ENCODE measurements around the gene LAMA1. TPM values are rescaled to one million over a fixed set of nuclear protein-coding genes. Genes with fewer than 3 reads are reported as not detected.
A peak's percentile ranks its signal among the peaks of the same experiment; 100 is the strongest.

The LAMA1 gene
- total RNA-seq, 1 experiment from 2014 or later = 129 TPM

- no peak for DNase-seq
- Mint-ChIP-seq H3K27ac (ENCODE audit: unreplicated experiment) (peak overlapping the region; percentile 53), H3K9me3 (ENCODE audit: unreplicated experiment) (no peaks in the 10 kb centered on the region), H3K27me3 (ENCODE audit: insufficient read depth, unreplicated experiment) (no peaks in the 10 kb centered on the region), H3K4me1 (ENCODE audit: low read depth, unreplicated experiment) (peaks cover 12% of the 10 kb centered on the region), H3K36me3 (ENCODE audit: insufficient read depth, unreplicated experiment) (no peaks in the 10 kb centered on the region), H3K4me3 (ENCODE audit: unreplicated experiment) (no peak overlapping the region)
- POLR2A ChIA-PET = interaction anchor here (0.7 kb wide), 1 partner anchor 793 kb away, joined by 5 read pairs; no protein-coding TSS in a partner anchor
- H3K4me3 ChIP-seq (ENCODE audit: low read depth, low read length) = no peak overlapping the region
- no peaks in the 10 kb centered on the region for H3K36me3 ChIP-seq (ENCODE audit: control insufficient read depth, insufficient read depth, low read length)
- peaks cover 30% of the 10 kb centered on the region for H3K4me1 ChIP-seq
- no peaks in the 10 kb centered on the region for H3K9me3 ChIP-seq
- no peak for TF ChIP-seq CTCF (IDR thresholded peaks at IDR 0.05; ENCODE audit: insufficient read depth in 1 of 2, low read depth in 1 of 2, low read length in 1 of 2, severe bottlenecking in 1 of 2, unreplicated experiment in 1 of 2)
- CTCF ChIA-PET = interaction anchor here (1.0 kb wide), 1 partner anchor 121 kb away, joined by 3 read pairs; no protein-coding TSS in a partner anchor
- no peaks in the 10 kb centered on the region for H3K27me3 ChIP-seq (replicated peaks; ENCODE audit: control insufficient read depth, insufficient read depth, low read length)
- BruUV-seq (replicated peaks) = no TSS peak
- intact Hi-C loops (cut with micrococcal nuclease; ENCODE audit: unreplicated experiment) = no loop called here
Measured at GRCh38 chr18:7056026-7056425, 61.6 kb downstream of the LAMA1 start.

GRCh38 chr18:7049951-7050350 lies 67.6 kb downstream of the LAMA1 start:
- intact Hi-C loops (cut with micrococcal nuclease; ENCODE audit: unreplicated experiment) = no loop called here
- no peak for TF ChIP-seq CTCF (IDR thresholded peaks at IDR 0.05; ENCODE audit: insufficient read depth in 1 of 2, low read depth in 1 of 2, low read length in 1 of 2, severe bottlenecking in 1 of 2, unreplicated experiment in 1 of 2)
- Histone ChIP-seq H3K4me3 (ENCODE audit: low read depth, low read length) (no peak overlapping the region), H3K4me1 (no peaks in the 10 kb centered on the region), H3K27me3 (replicated peaks; ENCODE audit: control insufficient read depth, insufficient read depth, low read length) (no peaks in the 10 kb centered on the region), H3K36me3 (ENCODE audit: control insufficient read depth, insufficient read depth, low read length) (no peaks in the 10 kb centered on the region), H3K9me3 (no peaks in the 10 kb centered on the region)
- H3K27me3 Mint-ChIP-seq (ENCODE audit: insufficient read depth, unreplicated experiment) = no peaks in the 10 kb centered on the region
- H3K27ac Mint-ChIP-seq (ENCODE audit: unreplicated experiment) = no peak overlapping the region
- H3K4me1 Mint-ChIP-seq (ENCODE audit: low read depth, unreplicated experiment) = peaks cover 5% of the 10 kb centered on the region
- BruUV-seq (replicated peaks) = no TSS peak
- H3K9me3 Mint-ChIP-seq (ENCODE audit: unreplicated experiment) = no peaks in the 10 kb centered on the region
- no peaks in the 10 kb centered on the region for H3K36me3 Mint-ChIP-seq (ENCODE audit: insufficient read depth, unreplicated experiment)
- ChIA-PET CTCF (interaction anchor here (0.5 kb wide), 1 partner anchor 127 kb away, joined by 3 read pairs; no protein-coding TSS in a partner anchor), POLR2A (no interaction called here)
- H3K4me3 Mint-ChIP-seq (ENCODE audit: unreplicated experiment) = no peak overlapping the region
- no peak for DNase-seq

DNA sequence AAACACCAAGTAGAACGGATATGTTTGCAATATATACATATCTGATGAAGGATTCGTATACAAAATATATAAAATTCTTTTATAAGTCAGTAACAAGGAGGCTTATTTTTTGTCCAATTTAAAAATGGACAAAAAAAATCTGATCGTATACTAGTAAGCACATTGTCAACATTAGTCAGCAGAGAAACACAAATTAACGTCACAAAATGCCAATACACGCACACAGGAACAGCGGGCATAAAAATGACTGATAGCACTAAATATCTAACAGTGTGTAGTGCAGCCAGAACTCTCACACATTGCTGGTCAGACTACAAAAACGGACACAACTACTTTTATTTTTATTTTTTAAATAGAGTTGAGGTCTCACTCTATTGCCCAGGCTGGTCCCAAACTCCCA lies 69.5 kb downstream of the LAMA1 start:
- POLR2A ChIA-PET = no interaction called here
- Mint-ChIP-seq H3K9me3 (ENCODE audit: unreplicated experiment) (no peaks in the 10 kb centered on the region), H3K27me3 (ENCODE audit: insufficient read depth, unreplicated experiment) (no peaks in the 10 kb centered on the region), H3K36me3 (ENCODE audit: insufficient read depth, unreplicated experiment) (no peaks in the 10 kb centered on the region), H3K27ac (ENCODE audit: unreplicated experiment) (no peak overlapping the region), H3K4me1 (ENCODE audit: low read depth, unreplicated experiment) (peaks cover 5% of the 10 kb centered on the region), H3K4me3 (ENCODE audit: unreplicated experiment) (no peak overlapping the region)
- no peaks in the 10 kb centered on the region for H3K9me3 ChIP-seq
- BruUV-seq (replicated peaks) = no TSS peak
- no peak for TF ChIP-seq CTCF (IDR thresholded peaks at IDR 0.05; ENCODE audit: insufficient read depth in 1 of 2, low read depth in 1 of 2, low read length in 1 of 2, severe bottlenecking in 1 of 2, unreplicated experiment in 1 of 2)
- CTCF ChIA-PET = no interaction called here
- H3K4me3 ChIP-seq (ENCODE audit: low read depth, low read length) = no peak overlapping the region
- intact Hi-C loops (cut with micrococcal nuclease; ENCODE audit: unreplicated experiment) = no loop called here
- H3K4me1 ChIP-seq = no peaks in the 10 kb centered on the region
- DNase-seq = no peak
- H3K27me3 ChIP-seq (replicated peaks; ENCODE audit: control insufficient read depth, insufficient read depth, low read length) = no peaks in the 10 kb centered on the region
- H3K36me3 ChIP-seq (ENCODE audit: control insufficient read depth, insufficient read depth, low read length) = no peaks in the 10 kb centered on the region

Data from Caco-2 (cell line).